GM04503 (cell line): Measurements from ENCODE around the gene LMOD1.
A peak's percentile ranks its signal among the peaks of the same experiment; 100 is the strongest.
"Not testable (repeated sequence)": the region's sequence is repeated elsewhere in the genome, so short reads cannot be mapped to it uniquely, and the experiment has no call there.

ENCODE experiments used
- DNase-seq: peaks from one replicate; pipeline ENCODE4 v3.0.0-alpha.2; 2012; ENCODE audit warnings: low read depth

Gene LMOD1

GRCh38 chr1:201945863-201946223 is 505 bp downstream of the LMOD1 start:
- no peak for DNase-seq

GRCh38 chr1:201945157-201945556 is 1.2 kb downstream of the LMOD1 start:
- no peak for DNase-seq

GRCh38 chr1:201944639-201945038 is 1.7 kb downstream of the LMOD1 start:
- DNase-seq = no peak

- DNase-seq = no peak
Measured at GRCh38 chr1:201944002-201944401, 2.3 kb downstream of the LMOD1 start.

GRCh38 chr1:201942129-201942495 is 4.2 kb downstream of the LMOD1 start:
- DNase-seq = no peak

GRCh38 chr1:201941420-201942128 is 4.8 kb downstream of the LMOD1 start:
- no peak for DNase-seq

GRCh38 chr1:201940316-201940715 is 6.0 kb downstream of the LMOD1 start:
- not testable (repeated sequence) for DNase-seq

- no peak for DNase-seq
Measured at GRCh38 chr1:201939574-201939973, 6.8 kb downstream of the LMOD1 start.

- DNase-seq = no peak
Measured at GRCh38 chr1:201939148-201939547, 7.2 kb downstream of the LMOD1 start.

GRCh38 chr1:201938440-201939035 is 7.8 kb downstream of the LMOD1 start:
- no peak for DNase-seq

- DNase-seq = peak; percentile 42
Measured at GRCh38 chr1:201937624-201938213, 8.6 kb downstream of the LMOD1 start.

GRCh38 chr1:201933840-201934430 is 12.4 kb downstream of the LMOD1 start:
- DNase-seq = peak; percentile 42

GRCh38 chr1:201930803-201931202 is 15.5 kb downstream of the LMOD1 start:
- no peak for DNase-seq

GRCh38 chr1:201930137-201930536 is 16.2 kb downstream of the LMOD1 start:
- DNase-seq = no peak

- DNase-seq = no peak
Measured at GRCh38 chr1:201928266-201928665, 18.1 kb downstream of the LMOD1 start.

- DNase-seq = no peak
Measured at GRCh38 chr1:201925981-201926645, 20.2 kb downstream of the LMOD1 start.

GRCh38 chr1:201925301-201925567 is 21.1 kb downstream of the LMOD1 start:
- DNase-seq = no peak

- no peak for DNase-seq
Measured at GRCh38 chr1:201921952-201922558, 24.3 kb downstream of the LMOD1 start.

GRCh38 chr1:201918343-201918742 is 28.0 kb downstream of the LMOD1 start:
- no peak for DNase-seq

- DNase-seq = peak; percentile 72
Measured at GRCh38 chr1:201917362-201918033, 28.9 kb downstream of the LMOD1 start.

GRCh38 chr1:201916649-201917249 is 29.6 kb downstream of the LMOD1 start:
- no peak for DNase-seq
